IPS-20b (cell line): ENCODE data around the gene CENPU.
"Not testable (repeated sequence)": the region's sequence is repeated elsewhere in the genome, so short reads cannot be mapped to it uniquely, and the experiment has no call there.

ENCODE experiments used
- H3K27ac ChIP-seq: one replicate; pipeline ENCODE4 v1.5.1; 2013; ENCODE audit warnings: low read length
- H3K27me3 ChIP-seq: 2 replicates; pipeline ENCODE4 v1.6.1; 2013; ENCODE audit warnings: mild to moderate bottlenecking, low read length, inconsistent platforms; ENCODE audit not compliant: insufficient read depth
- H3K36me3 ChIP-seq: 2 replicates; pipeline ENCODE4 v1.6.1; 2013; ENCODE audit warnings: low read depth, mild to moderate bottlenecking, inconsistent platforms, low read length, moderate library complexity; ENCODE audit not compliant: insufficient read depth
- H3K4me1 ChIP-seq: 2 replicates; pipeline ENCODE4 v1.6.1; 2013; ENCODE audit warnings: mild to moderate bottlenecking, control low read depth, inconsistent platforms, low read length, moderate library complexity; ENCODE audit not compliant: insufficient read depth
- H3K4me3 ChIP-seq: 2 replicates; pipeline ENCODE4 v1.5.1; 2013; ENCODE audit warnings: mild to moderate bottlenecking, low read length, inconsistent platforms
- H3K9ac ChIP-seq: 2 replicates; pipeline ENCODE4 v1.6.1; 2013; ENCODE audit warnings: low read depth, mild to moderate bottlenecking, inconsistent platforms, low read length, moderate library complexity
- H3K9me3 ChIP-seq: 2 replicates; pipeline ENCODE4 v1.6.1; 2013; ENCODE audit warnings: mild to moderate bottlenecking, low read depth, low read length, inconsistent platforms; ENCODE audit not compliant: insufficient read depth

Gene CENPU

GRCh38 chr4:184733654-184734524 lies at the start of gene CENPU:
Gene CENPU (minus strand): TSS chr4:184734096. CDS start chr4:184734062, 34 bp downstream.
- peak within 1 kb of the TSS; percentile 88 for H3K27ac ChIP-seq
- H3K4me1 ChIP-seq = peaks cover 15% of the 10 kb centered on the region; the same call in 1 of the 2 replicates
- peak within 1 kb of the TSS; percentile 99 for H3K9ac ChIP-seq
- H3K9me3 ChIP-seq = no peaks in the 10 kb centered on the region
- H3K4me3 ChIP-seq = peak within 1 kb of the TSS; percentile 97
- peaks cover 35% of the 10 kb centered on the region for H3K36me3 ChIP-seq
- H3K27me3 ChIP-seq = no peaks in the 10 kb centered on the region

DNA sequence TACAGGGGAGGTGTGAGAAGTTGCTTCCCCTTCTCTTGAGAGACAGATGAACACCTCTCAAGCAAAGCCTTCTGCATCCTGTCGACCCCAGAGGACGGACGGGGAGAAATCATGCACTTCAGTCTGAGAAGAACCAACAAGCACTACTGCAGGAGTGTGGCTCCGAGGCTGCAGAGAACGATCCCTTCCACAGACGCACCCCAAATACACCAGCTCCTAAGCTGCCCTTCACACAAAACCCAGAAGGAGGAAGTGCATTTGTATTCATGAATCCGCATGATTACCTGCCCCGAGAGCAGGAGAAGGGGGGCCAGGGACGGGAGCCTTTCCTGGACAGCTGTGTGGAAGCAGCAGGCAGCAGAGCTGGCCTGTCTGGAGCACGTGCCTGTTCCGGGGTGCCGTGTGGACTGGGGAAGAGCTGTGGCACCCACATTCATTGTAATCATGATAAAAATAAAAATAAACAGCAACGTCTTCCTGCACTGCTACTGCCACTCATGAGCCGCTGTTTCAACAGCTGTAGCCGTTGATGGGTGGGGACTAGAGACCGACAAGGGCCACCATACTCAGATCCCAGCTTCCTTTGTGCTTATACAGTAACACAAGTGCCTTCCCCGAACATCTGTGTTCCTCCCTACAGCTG lies 49.0 kb upstream of the CENPU start:
- H3K4me1 ChIP-seq = no peaks in the 10 kb centered on the region; the same call in 1 of the 2 replicates

GRCh38 chr4:184779160-184779559 lies 45.3 kb upstream of the CENPU start:
- H3K27me3 ChIP-seq, H3K4me1 ChIP-seq, H3K27ac ChIP-seq, H3K4me3 ChIP-seq, H3K9ac ChIP-seq, H3K36me3 ChIP-seq, H3K9me3 ChIP-seq: not testable (repeated sequence)

More for the DNA sequence above, 49.0 kb upstream of the CENPU start:
- Histone ChIP-seq H3K27ac (no peak overlapping the region), H3K9ac (no peak overlapping the region), H3K9me3 (no peaks in the 10 kb centered on the region), H3K36me3 (no peaks in the 10 kb centered on the region), H3K27me3 (no peaks in the 10 kb centered on the region), H3K4me3 (no peak overlapping the region)

GRCh38 chr4:184778325-184778724 lies 44.4 kb upstream of the CENPU start:
- no peak overlapping the region for H3K4me3 ChIP-seq
- no peaks in the 10 kb centered on the region for H3K36me3 ChIP-seq
- H3K27me3 ChIP-seq = no peaks in the 10 kb centered on the region
- no peaks in the 10 kb centered on the region for H3K9me3 ChIP-seq
- no peaks in the 10 kb centered on the region; the same call in 1 of the 2 replicates for H3K4me1 ChIP-seq
- no peak overlapping the region for H3K27ac ChIP-seq
- H3K9ac ChIP-seq = no peak overlapping the region

DNA sequence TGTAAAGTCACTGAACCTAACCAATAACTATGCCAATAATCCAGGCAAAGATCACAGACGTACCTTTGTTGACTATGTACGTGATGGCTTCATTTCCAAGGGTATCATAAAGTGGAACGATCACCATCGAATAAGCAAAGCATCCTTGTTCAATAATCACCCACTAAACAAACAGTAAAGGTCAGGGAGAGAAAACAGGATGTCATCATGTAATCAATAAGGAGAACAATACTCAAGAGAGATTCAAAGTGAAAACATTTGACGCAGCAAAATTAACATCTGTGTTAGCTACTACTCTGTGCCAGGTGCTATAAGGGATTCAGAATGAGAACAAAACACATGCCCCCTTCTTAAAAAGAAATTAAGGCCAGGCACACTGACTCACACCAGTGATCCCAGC lies 42.9 kb upstream of the CENPU start:
- Histone ChIP-seq H3K27me3 (no peaks in the 10 kb centered on the region), H3K27ac (no peak overlapping the region)

GRCh38 chr4:184775854-184776555 lies 42.1 kb upstream of the CENPU start:
- no peaks in the 10 kb centered on the region for H3K4me1 ChIP-seq
- H3K9me3 ChIP-seq = no peaks in the 10 kb centered on the region
- H3K9ac ChIP-seq = no peak overlapping the region
- no peaks in the 10 kb centered on the region for H3K27me3 ChIP-seq
- H3K36me3 ChIP-seq = no peaks in the 10 kb centered on the region
- H3K27ac ChIP-seq = no peak overlapping the region
- no peak overlapping the region for H3K4me3 ChIP-seq

More for the DNA sequence above, 42.9 kb upstream of the CENPU start:
- H3K9ac ChIP-seq = no peak overlapping the region
- no peak overlapping the region for H3K4me3 ChIP-seq
- H3K4me1 ChIP-seq = no peaks in the 10 kb centered on the region
- no peaks in the 10 kb centered on the region for H3K9me3 ChIP-seq
- no peaks in the 10 kb centered on the region for H3K36me3 ChIP-seq

- no peak overlapping the region for H3K9ac ChIP-seq
- H3K36me3 ChIP-seq = no peaks in the 10 kb centered on the region
- no peaks in the 10 kb centered on the region for H3K9me3 ChIP-seq
Observed at GRCh38 chr4:184774152-184774551, 40.3 kb upstream of the CENPU start.

DNA sequence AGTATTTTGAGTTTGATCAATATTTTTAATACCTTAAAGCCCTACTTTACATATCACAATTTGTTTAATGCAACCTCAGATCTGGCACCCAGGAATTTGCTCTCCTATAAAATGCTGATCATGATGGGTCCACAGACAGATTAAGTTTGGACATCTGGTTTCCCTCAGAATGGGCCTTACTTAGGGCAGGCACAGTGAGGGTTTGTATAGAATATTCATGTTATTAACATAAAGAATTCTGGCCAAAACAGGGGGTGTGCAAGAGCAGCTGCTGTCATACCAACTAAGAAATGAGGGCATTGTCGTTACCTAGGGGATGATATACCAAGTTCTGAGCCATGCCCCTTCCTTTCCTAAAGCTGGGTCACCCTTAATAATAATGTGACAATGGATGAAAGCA lies 37.5 kb upstream of the CENPU start:
- Histone ChIP-seq H3K4me3 (no peak overlapping the region), H3K27ac (no peak overlapping the region), H3K4me1 (no peaks in the 10 kb centered on the region), H3K36me3 (no peaks in the 10 kb centered on the region), H3K9me3 (no peaks in the 10 kb centered on the region), H3K9ac (no peak overlapping the region), H3K27me3 (no peaks in the 10 kb centered on the region)

More at GRCh38 chr4:184774152-184774551, 40.3 kb upstream of the CENPU start:
- Histone ChIP-seq H3K4me1 (no peaks in the 10 kb centered on the region), H3K27me3 (no peaks in the 10 kb centered on the region), H3K4me3 (no peak overlapping the region), H3K27ac (no peak overlapping the region)

DNA sequence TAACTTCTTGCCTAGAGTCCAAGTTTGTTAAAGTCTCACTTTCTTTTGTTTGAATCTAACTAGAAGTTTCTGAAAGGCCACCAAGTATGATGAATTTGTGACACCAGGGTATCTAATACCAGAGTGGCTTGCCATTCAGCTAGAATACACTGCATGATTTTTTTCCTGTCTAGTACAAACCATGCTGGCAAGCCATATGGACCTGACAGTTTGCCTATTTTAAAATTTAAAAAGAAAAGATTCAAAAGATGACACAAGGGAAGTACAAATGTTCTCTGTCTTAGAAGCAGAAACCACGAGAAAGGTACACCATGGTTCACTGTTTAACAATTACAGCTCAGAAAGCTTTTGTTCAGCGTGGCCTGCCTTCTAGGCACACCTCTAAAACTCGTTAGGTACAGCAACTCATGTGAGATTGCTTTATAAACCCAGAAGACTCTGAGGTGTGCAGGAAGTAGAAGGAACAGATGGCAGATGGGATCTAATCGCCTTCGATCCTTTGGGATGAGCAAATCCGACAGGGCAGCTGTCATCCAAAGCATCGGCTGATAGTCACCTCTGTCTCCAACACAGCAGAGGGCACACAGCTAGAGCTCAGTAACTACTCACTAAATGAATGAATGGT lies 35.4 kb upstream of the CENPU start:
- no peaks in the 10 kb centered on the region for H3K36me3 ChIP-seq
- no peaks in the 10 kb centered on the region for H3K9me3 ChIP-seq
- H3K27me3 ChIP-seq = no peaks in the 10 kb centered on the region
- H3K9ac ChIP-seq = no peak overlapping the region
- no peaks in the 10 kb centered on the region for H3K4me1 ChIP-seq
- no peak overlapping the region for H3K27ac ChIP-seq
- H3K4me3 ChIP-seq = no peak overlapping the region

- Histone ChIP-seq H3K4me1 (no peaks in the 10 kb centered on the region), H3K27me3 (no peaks in the 10 kb centered on the region), H3K9me3 (no peaks in the 10 kb centered on the region), H3K4me3 (no peak overlapping the region), H3K36me3 (no peaks in the 10 kb centered on the region), H3K9ac (no peak overlapping the region), H3K27ac (no peak overlapping the region)
Observed at GRCh38 chr4:184768296-184768695, 34.4 kb upstream of the CENPU start.

DNA sequence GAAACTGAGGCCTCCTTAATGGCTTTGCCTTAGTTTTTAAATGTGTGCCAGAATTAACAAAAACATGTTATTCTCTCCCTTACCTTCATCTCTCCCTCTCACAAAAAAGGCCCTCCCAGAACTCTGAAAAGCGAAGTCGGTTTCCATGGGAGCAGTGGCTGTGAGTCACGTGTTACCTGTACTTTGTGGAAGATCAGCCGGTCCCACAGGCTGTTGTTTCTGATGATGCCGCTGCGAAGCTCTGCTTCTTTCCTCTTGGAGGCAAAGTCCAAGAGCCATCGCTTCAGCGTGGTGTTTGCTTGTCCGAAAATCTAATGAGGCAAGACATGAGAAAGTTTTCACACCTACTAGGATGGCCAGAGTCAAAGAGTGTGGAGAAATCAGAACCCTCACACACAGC lies 32.5 kb upstream of the CENPU start:
- Histone ChIP-seq H3K9me3 (no peaks in the 10 kb centered on the region), H3K27me3 (no peaks in the 10 kb centered on the region), H3K4me3 (no peak overlapping the region), H3K27ac (no peak overlapping the region), H3K4me1 (no peaks in the 10 kb centered on the region), H3K36me3 (no peaks in the 10 kb centered on the region), H3K9ac (no peak overlapping the region)
